Fibroblast of mammary gland (primary cell): ENCODE data around the gene SNCB.
"Not testable (repeated sequence)": the region's sequence is repeated elsewhere in the genome, so short reads cannot be mapped to it uniquely, and the experiment has no call there.

Experiments used
- DNase-seq: peaks from one replicate; pipeline ENCODE4 v3.0.0-alpha.2; 2010; ENCODE audit warnings: low read depth
- H3K4me3 ChIP-seq: 2 replicates; pipeline ENCODE4 v1.5.1; 2011; ENCODE audit warnings: low read depth, mild to moderate bottlenecking, low read length, moderate library complexity; ENCODE audit not compliant: control insufficient read depth
- CTCF ChIP-seq: conservative IDR thresholded peaks from 2 replicates; pipeline ENCODE4 v1.5.1; 2011; ENCODE audit warnings: low read depth, low read length, inconsistent platforms; ENCODE audit not compliant: control insufficient read depth, insufficient read depth

The SNCB gene

GRCh38 chr5:176595386-176595943 is 34.9 kb downstream of the SNCB start:
- no peak for DNase-seq
- no peak for TF ChIP-seq CTCF
- no peak overlapping the region for H3K4me3 ChIP-seq

GRCh38 chr5:176594554-176594953 is 35.8 kb downstream of the SNCB start:
- TF ChIP-seq CTCF: no peak
- no peak overlapping the region for H3K4me3 ChIP-seq
- DNase-seq: no peak

GRCh38 chr5:176593273-176593869 is 37.0 kb downstream of the SNCB start:
- H3K4me3 ChIP-seq: no peak overlapping the region
- no peak for DNase-seq
- no peak for TF ChIP-seq CTCF

- no peak for TF ChIP-seq CTCF
- no peak overlapping the region for H3K4me3 ChIP-seq
- no peak for DNase-seq
These were observed 37.8 kb downstream of the SNCB start for GRCh38 chr5:176592573-176592972.

- DNase-seq, H3K4me3 ChIP-seq: not testable (repeated sequence)
These were observed 38.7 kb downstream of the SNCB start for GRCh38 chr5:176591667-176592066.

GRCh38 chr5:176590035-176590717 is 40.2 kb downstream of the SNCB start:
- TF ChIP-seq CTCF: no peak
- H3K4me3 ChIP-seq: no peak overlapping the region
- no peak for DNase-seq

- no peak for DNase-seq
- no peak overlapping the region for H3K4me3 ChIP-seq
- no peak for TF ChIP-seq CTCF
These were observed 41.1 kb downstream of the SNCB start for GRCh38 chr5:176589039-176589769.
